Smooth muscle cell (in vitro differentiated cells): Measurements from ENCODE around the gene EVA1C. TPM values are rescaled to one million over a fixed set of nuclear protein-coding genes. Genes with fewer than 3 reads are reported as not detected.

Experiments used
- DNase-seq: peaks from one replicate; lab custom pipeline; 2025; ENCODE audit not compliant: unreplicated experiment; lab: John Stamatoyannopoulos, UW
- H2AFZ ChIP-seq: fragments of 200-600 bp; sonication (generic); 2 replicates; pipeline ENCODE4 v1.6.0; 2016; ENCODE audit warnings: antibody characterized with exemption, low read depth, mild to moderate bottlenecking
- H3F3A ChIP-seq: fragments of 200-600 bp; sonication (generic); 2 replicates; pipeline ENCODE4 v1.6.0; 2017; ENCODE audit warnings: antibody characterized with exemption, low read depth
- H3K27ac ChIP-seq: fragments of 200-600 bp; sonication (generic); 2 replicates; pipeline ENCODE4 v1.5.1; 2016; ENCODE audit warnings: low read depth, mild to moderate bottlenecking
- H3K27me3 ChIP-seq: fragments of 200-600 bp; sonication (generic); 2 replicates; pipeline ENCODE4 v1.6.1; 2016; ENCODE audit warnings: low read depth, mild to moderate bottlenecking
- H3K36me3 ChIP-seq: fragments of 200-600 bp; sonication (generic); 2 replicates; pipeline ENCODE4 v1.5.1; 2016; ENCODE audit warnings: low read depth
- H3K4me1 ChIP-seq: fragments of 200-600 bp; sonication (generic); 2 replicates; pipeline ENCODE4 v1.5.1; 2016; ENCODE audit warnings: low read depth
- H3K4me2 ChIP-seq: fragments of 200-600 bp; sonication (generic); 2 replicates; pipeline ENCODE4 v1.6.0; 2016; ENCODE audit warnings: mild to moderate bottlenecking
- H3K4me3 ChIP-seq: fragments of 200-600 bp; sonication (generic); 2 replicates; pipeline ENCODE4 v1.5.1; 2016; ENCODE audit warnings: mild to moderate bottlenecking
- H3K79me2 ChIP-seq: fragments of 200-600 bp; sonication (generic); 2 replicates; pipeline ENCODE4 v1.6.0; 2016; ENCODE audit warnings: low read depth, mild to moderate bottlenecking
- H3K9ac ChIP-seq: fragments of 200-600 bp; sonication (generic); 2 replicates; pipeline ENCODE4 v1.6.0; 2016; ENCODE audit warnings: low read depth
- H3K9me3 ChIP-seq: fragments of 200-600 bp; sonication (generic); replicated peaks from 2 replicates; pipeline ENCODE4 v1.5.1; 2016; ENCODE audit warnings: low read depth
- H4K20me1 ChIP-seq: fragments of 200-600 bp; sonication (generic); 2 replicates; pipeline ENCODE4 v1.6.0; 2016; ENCODE audit warnings: low read depth
- CTCF ChIP-seq: fragments of 200-600 bp; sonication (generic); IDR thresholded peaks from 2 replicates; pipeline ENCODE4 v1.5.1; 2017; ENCODE audit warnings: borderline replicate concordance, mild to moderate bottlenecking, antibody characterized with exemption; ENCODE audit not compliant: insufficient read depth, poor library complexity, severe bottlenecking
- WGBS: methylation state at CpG from one replicate; pipeline ENCODE4 v1.1.7; 2016; ENCODE audit warnings: low lambda C conversion rate; 5-methylcytosine and 5-hydroxymethylcytosine counted together
- polyA plus RNA-seq: library from polyadenylated mRNA; unstranded; fragments of >200 nt; fragmentation: Nextera tagmentation; extraction: Ambion mirVana; gene quantifications from 2 replicates; pipeline ENCODE4 v1.2.1, GENCODE V29; 2016
- total RNA-seq: library from RNA; depleted of rRNA; stranded (reverse); fragments of >200 nt; gene quantifications from 2 replicates; pipeline ENCODE4 v1.2.3, GENCODE V29; 2014

EVA1C gene
- total and polyA plus RNA-seq, 2 experiments from 2014 or later = 1.9 to 3.7 TPM

GRCh38 chr21:32370998-32371766 is 41.3 kb upstream of the EVA1C start:
- Histone ChIP-seq H2AFZ (no peak overlapping the region), H3K36me3 (peaks cover 22% of the 10 kb centered on the region), H3K4me3 (no peak overlapping the region), H3F3A (no peaks in the 10 kb centered on the region), H3K4me2 (no peak overlapping the region), H3K79me2 (no peaks in the 10 kb centered on the region), H3K4me1 (no peaks in the 10 kb centered on the region), H4K20me1 (no peaks in the 10 kb centered on the region), H3K27ac (peak overlapping the region; percentile 4), H3K9ac (no peak overlapping the region), H3K9me3 (no peaks in the 10 kb centered on the region), H3K27me3 (no peaks in the 10 kb centered on the region)
- WGBS = 93% methylated on average over 6 of the region's 6 CpGs
- TF ChIP-seq CTCF = no peak
- DNase-seq = no peak

- Histone ChIP-seq H3F3A (no peaks in the 10 kb centered on the region), H3K4me2 (no peak overlapping the region), H4K20me1 (no peaks in the 10 kb centered on the region), H3K4me1 (no peaks in the 10 kb centered on the region), H3K79me2 (no peaks in the 10 kb centered on the region), H3K4me3 (no peak overlapping the region), H3K27me3 (no peaks in the 10 kb centered on the region), H3K9me3 (no peaks in the 10 kb centered on the region), H3K36me3 (peaks cover 22% of the 10 kb centered on the region), H2AFZ (no peak overlapping the region), H3K9ac (no peak overlapping the region), H3K27ac (peak overlapping the region; percentile 4)
- no peak for TF ChIP-seq CTCF
- DNase-seq = no peak
- 92% methylated on average over 6 of the region's 6 CpGs for WGBS
Measured at GRCh38 chr21:32371913-32372314, 40.6 kb upstream of the EVA1C start.

GRCh38 chr21:32372755-32373154 is 39.8 kb upstream of the EVA1C start:
- H3K9ac ChIP-seq = no peak overlapping the region
- H3K27me3 ChIP-seq = no peaks in the 10 kb centered on the region
- no peak overlapping the region for H3K4me3 ChIP-seq
- no peak for DNase-seq
- H3K9me3 ChIP-seq = no peaks in the 10 kb centered on the region
- H3K4me1 ChIP-seq = no peaks in the 10 kb centered on the region
- no peak overlapping the region for H3K4me2 ChIP-seq
- peak overlapping the region; percentile 4 for H3K27ac ChIP-seq
- H3F3A ChIP-seq = no peaks in the 10 kb centered on the region
- H3K79me2 ChIP-seq = no peaks in the 10 kb centered on the region
- 89% methylated on average over 3 of the region's 3 CpGs for WGBS
- H3K36me3 ChIP-seq = peaks cover 16% of the 10 kb centered on the region
- no peak for TF ChIP-seq CTCF
- H2AFZ ChIP-seq = no peak overlapping the region
- H4K20me1 ChIP-seq = no peaks in the 10 kb centered on the region

- H2AFZ ChIP-seq = no peak overlapping the region
- TF ChIP-seq CTCF = no peak
Measured at GRCh38 chr21:32377506-32377905, 35.0 kb upstream of the EVA1C start.

More at GRCh38 chr21:32377506-32377905, 35.0 kb upstream of the EVA1C start:
- no peaks in the 10 kb centered on the region for H3F3A ChIP-seq
- H3K27me3 ChIP-seq = no peaks in the 10 kb centered on the region
- H3K27ac ChIP-seq = no peak overlapping the region
- WGBS = 93% methylated on average over 8 of the region's 8 CpGs
- H3K36me3 ChIP-seq = peaks cover 16% of the 10 kb centered on the region
- no peak overlapping the region for H3K4me2 ChIP-seq
- no peak overlapping the region for H3K4me3 ChIP-seq
- H3K9me3 ChIP-seq = no peaks in the 10 kb centered on the region
- no peak overlapping the region for H3K9ac ChIP-seq
- H4K20me1 ChIP-seq = no peaks in the 10 kb centered on the region
- no peaks in the 10 kb centered on the region for H3K4me1 ChIP-seq
- H3K79me2 ChIP-seq = no peaks in the 10 kb centered on the region
- DNase-seq = no peak
